Activated T-helper 2 cell treated with anti-CD3 and anti-CD28 coated beads, Interferon-gamma antibody, Interleukin-2, Interleukin-4, amounts not matched to agents 10 μg/mL and 5 μg/mL and 100 μg/mL, durations not matched to agents 14 hours and 24 hours and 36 hours (primary cell): ENCODE results near the gene KDM6A. TPM values are rescaled to one million over a fixed set of nuclear protein-coding genes. Genes with fewer than 3 reads are reported as not detected.
"Not testable (repeated sequence)": the region's sequence is repeated elsewhere in the genome, so short reads cannot be mapped to it uniquely, and the experiment has no call there.

Experiments used
- DNase-seq: peaks from one replicate; pipeline ENCODE4 v3.0.0; 2021; ENCODE audit warnings: low spot score
- H3K27ac Mint-ChIP-seq: one replicate; pipeline ENCODE4 v1.8.0; 2021; ENCODE audit warnings: mixed read lengths
- H3K27me3 Mint-ChIP-seq: one replicate; pipeline ENCODE4 v1.8.0; 2021; ENCODE audit warnings: low read depth, mixed read lengths
- H3K36me3 Mint-ChIP-seq: one replicate; pipeline ENCODE4 v1.8.0; 2021; ENCODE audit warnings: low read depth, mixed read lengths
- H3K4me1 Mint-ChIP-seq: one replicate; pipeline ENCODE4 v1.8.0; 2021; ENCODE audit warnings: low read depth, mixed read lengths
- H3K4me3 Mint-ChIP-seq: one replicate; pipeline ENCODE4 v1.8.0; 2021; ENCODE audit warnings: low read depth, mild to moderate bottlenecking, moderate library complexity, mixed read lengths
- H3K9me3 Mint-ChIP-seq: one replicate; pipeline ENCODE4 v1.8.0; 2021; ENCODE audit warnings: mixed read lengths
- intact Hi-C: fragments of 100-400 bp; cut with micrococcal nuclease; formaldehyde crosslinking; loops from one replicate; pipeline ENCODE4 v1.15.1; 2023
- total RNA-seq: library from RNA; stranded (reverse); gene quantifications from 2 replicates; pipeline ENCODE4 v1.2.3, GENCODE V29; 2022

Gene KDM6A
- total RNA-seq, 1 donor from 2014 or later = 21.8 TPM

DNA sequence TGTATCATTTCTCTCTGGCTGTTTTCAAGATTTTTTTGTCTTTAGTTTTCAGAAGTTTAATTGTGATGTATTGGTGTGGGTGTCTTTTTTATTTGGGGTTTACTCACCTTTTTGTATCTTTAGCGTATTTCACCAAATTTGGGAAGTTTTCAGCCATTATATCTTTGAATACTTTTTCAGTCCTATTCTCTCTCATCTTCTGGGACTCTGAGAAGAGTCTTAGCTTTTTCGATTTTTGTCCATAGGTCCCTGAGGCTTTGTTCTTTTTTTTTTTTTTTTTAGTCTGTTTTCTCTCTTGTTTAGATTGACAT, 23.8 kb downstream of the KDM6A start:
- intact Hi-C loops = no loop called here
- Mint-ChIP-seq H3K27me3 (no peaks in the 10 kb centered on the region), H3K36me3 (peaks cover 29% of the 10 kb centered on the region), H3K9me3 (peaks cover 25% of the 10 kb centered on the region), H3K27ac (no peak overlapping the region), H3K4me1 (peaks cover 21% of the 10 kb centered on the region), H3K4me3 (no peak overlapping the region)
- DNase-seq = no peak

DNA sequence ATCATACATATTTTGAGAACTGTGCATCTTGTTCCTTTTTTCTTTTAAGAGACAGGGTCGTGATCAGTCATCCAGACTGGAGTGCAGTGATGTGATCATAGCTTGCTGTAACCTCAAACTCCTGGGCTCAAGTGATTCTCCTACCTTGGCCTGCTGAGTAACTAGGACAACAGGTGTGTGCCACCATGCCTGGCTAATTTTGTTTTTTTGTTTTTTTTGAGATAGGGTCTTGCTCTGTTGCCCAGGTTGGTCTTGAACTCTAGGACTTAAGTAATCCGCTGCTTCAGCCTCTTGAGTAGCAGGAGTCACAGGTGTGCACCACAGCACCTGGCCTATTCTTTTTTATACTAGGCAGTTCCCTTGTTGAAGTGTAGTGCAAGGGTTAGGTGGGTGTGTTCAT, 24.6 kb downstream of the KDM6A start:
- Mint-ChIP-seq H3K36me3 (peaks cover 29% of the 10 kb centered on the region), H3K4me1 (peaks cover 21% of the 10 kb centered on the region), H3K9me3 (peaks cover 28% of the 10 kb centered on the region), H3K27ac (no peak overlapping the region), H3K4me3 (no peak overlapping the region), H3K27me3 (no peaks in the 10 kb centered on the region)
- no peak for DNase-seq
- intact Hi-C loops = no loop called here

DNA sequence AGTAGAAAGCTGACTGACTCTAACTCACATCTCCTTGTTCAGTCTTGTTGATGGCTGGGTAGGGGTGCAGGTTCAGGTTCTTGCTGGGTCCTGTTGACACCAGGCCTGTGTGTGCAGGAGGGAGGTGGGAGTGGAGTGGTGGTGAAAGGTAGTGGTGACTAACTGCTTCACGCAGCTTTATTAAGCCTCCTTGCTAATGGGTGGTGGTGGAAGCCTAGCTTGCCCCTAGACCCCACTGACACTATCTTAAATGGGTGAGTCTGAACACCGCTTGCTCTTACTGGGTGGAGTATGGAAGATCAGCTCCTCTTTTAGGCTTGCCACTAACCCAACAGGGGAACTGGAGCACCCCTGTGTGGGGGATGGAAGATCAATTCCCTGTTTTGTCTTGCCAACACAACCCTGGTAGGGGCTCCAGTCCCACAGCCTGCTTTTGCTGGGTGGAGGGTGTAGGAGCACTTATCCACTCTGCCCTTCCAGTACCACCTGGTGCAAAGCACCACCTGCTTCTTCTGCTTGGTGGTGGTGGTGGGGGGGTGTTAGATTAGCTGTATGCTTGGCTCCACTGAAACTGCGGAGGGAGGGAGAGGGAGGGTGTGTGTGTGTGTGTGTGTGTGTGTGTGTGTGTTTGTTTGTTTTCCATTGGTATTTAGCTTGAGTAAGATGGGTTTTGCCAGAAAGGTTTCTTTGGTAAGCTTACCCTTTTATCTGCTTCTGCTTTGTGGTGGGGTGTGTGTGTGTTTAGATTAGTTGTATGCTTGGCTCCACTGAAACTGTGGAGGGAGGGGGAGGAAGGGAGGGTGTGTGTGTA, 25.6 kb downstream of the KDM6A start:
- Mint-ChIP-seq H3K27me3 (no peaks in the 10 kb centered on the region), H3K4me3 (no peak overlapping the region), H3K9me3 (peaks cover 36% of the 10 kb centered on the region), H3K4me1 (peaks cover 28% of the 10 kb centered on the region), H3K36me3 (peaks cover 37% of the 10 kb centered on the region), H3K27ac (peak overlapping the region; percentile 79)
- intact Hi-C loops = no loop called here
- no peak for DNase-seq

DNA sequence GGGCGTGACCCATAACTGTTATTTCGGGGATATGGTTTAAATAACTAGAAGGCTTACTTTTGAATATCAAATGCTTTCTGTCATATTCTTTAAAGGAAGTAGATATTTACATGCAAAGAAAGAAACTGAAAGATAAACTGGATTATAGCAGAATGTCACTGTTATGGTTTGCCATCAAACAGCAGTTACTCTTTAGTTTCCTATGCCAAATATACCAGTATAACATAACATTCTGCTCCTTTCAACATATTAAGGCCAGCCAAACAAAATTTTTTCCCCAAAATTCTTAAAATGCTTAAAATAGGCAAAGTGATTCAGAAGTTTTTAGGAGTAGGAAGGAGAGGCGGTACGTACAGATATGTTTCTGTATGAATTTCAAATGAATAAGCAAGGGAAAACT, 27.0 kb downstream of the KDM6A start:
- Mint-ChIP-seq H3K9me3 (peaks cover 35% of the 10 kb centered on the region), H3K36me3 (peaks cover 34% of the 10 kb centered on the region), H3K4me3 (no peak overlapping the region), H3K27ac (peak overlapping the region; percentile 75), H3K4me1 (peaks cover 40% of the 10 kb centered on the region), H3K27me3 (no peaks in the 10 kb centered on the region)
- DNase-seq = no peak
- intact Hi-C loops = no loop called here

DNA sequence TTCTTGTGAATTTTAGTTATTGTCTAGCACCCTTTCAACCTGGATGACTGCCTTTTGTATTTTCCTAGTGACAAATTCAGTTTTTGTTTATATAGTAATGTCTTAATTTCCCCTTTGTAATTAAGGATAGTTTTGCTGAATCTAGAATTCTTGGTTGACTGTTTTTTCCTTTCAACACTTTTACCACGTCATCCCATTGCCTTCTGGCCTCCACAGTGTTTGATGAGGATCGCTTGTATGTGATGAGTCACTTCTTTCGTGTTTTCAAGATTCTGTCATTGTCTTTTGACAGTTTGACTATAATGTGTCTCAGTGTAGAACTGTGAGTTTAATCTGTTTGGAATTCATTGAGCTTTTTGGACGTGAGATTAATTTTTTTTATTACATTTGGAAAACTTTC, 30.1 kb downstream of the KDM6A start:
- Mint-ChIP-seq H3K27me3 (no peaks in the 10 kb centered on the region), H3K4me3 (peak overlapping the region; percentile 61), H3K27ac (peak overlapping the region; percentile 89), H3K36me3 (peaks cover 20% of the 10 kb centered on the region), H3K4me1 (peaks cover 46% of the 10 kb centered on the region), H3K9me3 (peaks cover 19% of the 10 kb centered on the region)
- no peak for DNase-seq
- intact Hi-C loops = no loop called here

DNA sequence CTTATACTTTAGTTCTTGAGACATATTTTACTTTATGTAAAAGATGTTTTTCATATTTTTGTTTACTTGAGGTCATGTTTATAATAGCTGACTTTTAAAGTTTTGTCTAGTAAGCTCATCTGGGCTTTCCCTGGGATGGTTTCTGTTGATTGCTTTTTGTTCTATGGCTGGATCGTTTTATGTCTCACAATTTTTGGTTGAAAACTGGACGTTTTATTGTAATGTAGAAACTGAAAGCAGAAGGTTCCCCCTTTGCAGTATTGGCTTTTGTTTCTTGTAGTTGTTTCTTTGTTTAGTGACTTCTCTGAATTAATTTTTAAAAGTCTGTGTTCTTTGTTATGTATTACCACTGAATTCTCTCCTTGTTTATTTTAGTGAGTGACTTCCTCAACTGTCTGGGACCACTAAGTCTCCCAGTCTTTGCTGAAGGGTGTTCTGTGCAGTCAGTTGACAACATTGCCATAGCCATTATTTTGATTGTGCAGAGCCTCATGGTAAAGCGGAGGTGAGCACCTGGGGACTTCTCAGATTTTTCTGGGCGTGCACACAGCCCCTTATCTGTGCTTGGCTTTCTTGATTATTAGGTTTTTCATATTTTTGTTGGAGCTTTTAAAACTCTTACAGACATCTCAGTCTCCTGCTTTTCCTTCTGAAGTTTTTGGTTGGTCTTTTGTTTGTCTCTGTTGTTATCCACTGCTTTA, 31.0 kb downstream of the KDM6A start:
- intact Hi-C loops = no loop called here
- Mint-ChIP-seq H3K36me3 (peaks cover 25% of the 10 kb centered on the region), H3K4me3 (no peak overlapping the region), H3K4me1 (peaks cover 41% of the 10 kb centered on the region), H3K27ac (peak overlapping the region; percentile 89), H3K9me3 (peaks cover 22% of the 10 kb centered on the region), H3K27me3 (no peaks in the 10 kb centered on the region)
- DNase-seq = no peak

DNA sequence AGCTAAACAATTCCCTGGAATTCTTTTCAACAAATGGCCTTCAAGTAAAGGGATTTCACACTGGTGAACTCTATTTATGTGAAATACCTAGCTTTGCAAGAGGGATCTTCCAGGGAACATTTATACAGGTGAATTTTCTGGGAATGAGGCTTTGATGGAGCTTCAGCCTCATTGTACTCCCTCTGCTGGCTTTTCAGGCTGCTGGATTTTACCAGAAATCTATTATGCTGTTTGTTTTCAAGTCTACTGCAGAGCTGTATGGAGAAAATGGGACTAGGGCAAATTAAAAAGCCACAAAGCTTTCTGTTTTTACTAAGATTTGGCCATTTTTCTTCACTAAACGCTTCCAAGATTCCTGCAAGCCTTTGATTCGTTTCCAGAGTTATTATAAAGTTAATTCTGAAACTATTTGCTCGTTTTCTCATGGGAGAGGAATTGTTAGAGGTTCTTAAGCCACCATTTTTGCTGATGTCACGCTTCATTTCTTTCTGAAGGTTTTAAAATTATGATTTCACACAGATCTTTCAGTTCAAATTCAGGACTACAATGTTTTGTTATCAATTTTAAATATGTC, 31.6 kb downstream of the KDM6A start:
- DNase-seq = no peak
- peaks cover 34% of the 10 kb centered on the region for H3K4me1 Mint-ChIP-seq
- no peak overlapping the region for H3K4me3 Mint-ChIP-seq
- peaks cover 27% of the 10 kb centered on the region for H3K36me3 Mint-ChIP-seq
- H3K9me3 Mint-ChIP-seq = peaks cover 22% of the 10 kb centered on the region
- H3K27ac Mint-ChIP-seq = peak overlapping the region; percentile 89
- intact Hi-C loops = no loop called here
- no peaks in the 10 kb centered on the region for H3K27me3 Mint-ChIP-seq

DNA sequence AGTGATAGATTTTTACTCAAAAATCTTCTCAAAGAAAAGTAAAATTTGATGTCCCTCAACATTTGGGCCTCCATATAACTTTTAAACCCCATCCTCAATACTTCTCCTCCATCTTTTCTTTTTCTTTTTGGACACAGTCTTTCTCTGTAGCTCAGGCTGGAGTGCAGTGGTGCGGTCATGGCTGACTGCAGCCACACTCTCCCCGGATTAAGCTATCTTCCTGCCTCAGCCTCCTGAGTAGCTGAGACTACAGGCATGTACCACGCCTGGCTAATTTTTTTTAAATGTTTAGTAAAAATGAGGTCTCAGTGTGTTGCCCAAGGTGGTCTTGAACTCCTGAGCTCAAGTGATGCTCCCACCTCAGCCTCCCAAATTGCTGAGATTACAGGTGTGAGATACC, 33.1 kb downstream of the KDM6A start:
- Mint-ChIP-seq H3K4me3 (no peak overlapping the region), H3K27me3 (no peaks in the 10 kb centered on the region), H3K9me3 (peaks cover 19% of the 10 kb centered on the region), H3K36me3 (peaks cover 26% of the 10 kb centered on the region), H3K4me1 (peaks cover 30% of the 10 kb centered on the region), H3K27ac (no peak overlapping the region)
- intact Hi-C loops = no loop called here
- DNase-seq = no peak

DNA sequence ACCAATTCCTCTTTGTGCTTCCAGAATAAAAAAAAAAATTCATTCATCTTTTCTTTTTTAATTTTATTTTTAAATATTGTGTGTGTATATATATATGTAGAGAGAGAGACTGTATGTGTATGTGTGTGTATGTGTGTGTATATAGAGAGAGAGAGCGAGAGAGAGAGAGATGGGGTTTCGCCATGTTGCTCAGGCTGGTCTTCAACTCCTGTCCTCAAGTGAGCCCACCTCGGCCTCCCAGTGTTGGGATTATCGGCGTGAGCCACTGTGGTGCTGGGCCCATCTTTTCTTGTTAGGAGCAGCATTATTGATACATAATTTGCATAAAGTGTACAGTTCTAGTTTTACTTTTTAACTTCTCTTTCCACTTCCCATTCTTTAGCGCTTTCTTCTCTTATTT, 33.6 kb downstream of the KDM6A start:
- Mint-ChIP-seq H3K36me3 (peaks cover 26% of the 10 kb centered on the region), H3K27me3 (no peaks in the 10 kb centered on the region), H3K9me3 (peaks cover 19% of the 10 kb centered on the region), H3K4me1 (peaks cover 30% of the 10 kb centered on the region), H3K27ac (no peak overlapping the region), H3K4me3 (no peak overlapping the region)
- intact Hi-C loops = no loop called here
- DNase-seq = no peak

DNA sequence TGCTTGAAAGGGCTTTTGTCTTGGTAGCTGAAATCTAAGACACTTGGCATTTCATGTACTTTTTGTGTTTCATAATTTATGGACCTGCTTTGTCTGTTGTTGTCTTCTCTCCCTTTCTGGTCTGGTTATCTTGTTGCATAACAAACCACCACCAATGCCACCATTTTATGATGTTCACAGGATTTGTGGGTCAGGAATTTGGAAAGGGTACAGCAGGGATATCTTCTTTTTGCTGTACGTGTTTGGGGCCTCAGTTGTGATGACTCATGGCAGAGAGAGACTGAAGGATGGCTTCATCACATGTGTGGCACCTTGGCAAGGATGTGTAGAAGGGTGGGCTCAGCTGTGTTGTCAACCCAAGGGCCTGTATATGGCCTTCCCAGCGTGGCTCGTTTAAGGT, 35.2 kb downstream of the KDM6A start:
- no peak for DNase-seq
- peaks cover 12% of the 10 kb centered on the region for H3K9me3 Mint-ChIP-seq
- intact Hi-C loops = no loop called here
- H3K4me3 Mint-ChIP-seq = no peak overlapping the region
- H3K36me3 Mint-ChIP-seq = peaks cover 25% of the 10 kb centered on the region
- H3K27me3 Mint-ChIP-seq = no peaks in the 10 kb centered on the region
- peaks cover 27% of the 10 kb centered on the region for H3K4me1 Mint-ChIP-seq
- H3K27ac Mint-ChIP-seq = no peak overlapping the region

DNA sequence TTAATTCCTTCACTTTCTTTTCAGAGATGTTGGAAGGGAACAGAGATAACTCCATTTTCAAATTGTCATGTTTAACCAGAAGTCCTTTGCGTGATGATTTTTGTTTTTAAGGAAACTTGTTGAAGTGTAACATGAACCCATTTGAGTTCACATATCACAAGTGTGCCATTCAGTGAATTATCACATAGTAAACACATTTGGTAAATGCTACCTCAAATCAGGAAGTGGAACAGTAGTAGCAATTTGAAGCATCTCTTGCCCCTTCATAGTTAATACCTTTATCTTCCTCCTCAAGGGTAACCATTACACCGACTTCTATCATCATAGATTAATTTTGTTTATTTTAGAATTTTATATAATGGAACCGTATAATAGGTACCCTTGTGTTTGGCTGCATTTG, 35.8 kb downstream of the KDM6A start:
- no peak overlapping the region for H3K27ac Mint-ChIP-seq
- peaks cover 18% of the 10 kb centered on the region for H3K36me3 Mint-ChIP-seq
- H3K27me3 Mint-ChIP-seq = no peaks in the 10 kb centered on the region
- peaks cover 5% of the 10 kb centered on the region for H3K9me3 Mint-ChIP-seq
- peaks cover 22% of the 10 kb centered on the region for H3K4me1 Mint-ChIP-seq
- intact Hi-C loops = no loop called here
- DNase-seq = no peak
- H3K4me3 Mint-ChIP-seq = no peak overlapping the region

DNA sequence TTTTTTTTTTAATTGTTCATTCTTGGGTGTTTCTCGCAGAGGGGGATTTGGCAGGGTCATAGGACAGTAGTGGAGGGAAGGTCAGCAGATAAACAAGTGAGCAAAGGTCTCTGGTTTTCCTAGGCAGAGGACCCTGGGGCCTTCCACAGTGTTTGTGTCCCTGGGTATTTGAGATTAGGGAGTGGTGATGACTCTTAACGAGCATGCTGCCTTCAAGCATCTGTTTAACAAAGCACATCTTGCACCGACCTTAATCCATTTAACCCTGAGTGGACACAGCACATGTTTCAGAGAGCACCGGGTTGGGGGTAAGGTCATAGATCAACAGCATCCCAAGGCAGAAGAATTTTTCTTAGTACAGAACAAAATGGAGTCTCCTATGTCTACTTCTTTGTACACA, 37.5 kb downstream of the KDM6A start:
- intact Hi-C loops, H3K27me3 Mint-ChIP-seq: not testable (repeated sequence)
- H3K4me1 Mint-ChIP-seq = peaks cover 19% of the 10 kb centered on the region

DNA sequence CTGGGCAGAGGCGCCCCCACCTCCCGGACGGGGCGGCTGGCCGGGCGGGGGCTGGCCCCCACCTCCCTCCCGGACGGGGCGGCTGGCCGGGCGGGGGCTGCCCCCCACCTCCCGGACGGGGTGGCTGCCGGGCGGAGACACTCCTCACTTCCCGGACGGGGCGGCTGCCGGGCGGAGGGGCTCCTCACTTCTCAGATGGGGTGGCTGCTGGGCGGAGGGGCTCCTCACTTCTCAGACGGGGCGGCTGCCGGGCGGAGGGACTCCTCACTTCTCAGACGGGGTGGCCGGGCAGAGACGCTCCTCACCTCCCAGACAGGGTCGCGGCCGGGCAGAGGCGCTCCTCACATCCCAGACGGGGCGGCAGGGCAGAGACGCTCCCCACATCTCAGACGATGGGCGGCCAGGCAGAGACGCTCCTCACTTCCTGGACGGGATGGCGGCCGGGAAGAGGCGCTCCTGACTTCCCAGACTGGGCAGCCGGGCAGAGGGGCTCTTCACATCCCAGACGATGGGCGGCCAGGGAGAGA, 38.1 kb downstream of the KDM6A start:
- not testable (repeated sequence) for H3K27me3 Mint-ChIP-seq

More for the DNA sequence above, 37.5 kb downstream of the KDM6A start:
- H3K9me3 Mint-ChIP-seq, DNase-seq, H3K27ac Mint-ChIP-seq, H3K4me3 Mint-ChIP-seq: not testable (repeated sequence)
- H3K36me3 Mint-ChIP-seq = peaks cover 17% of the 10 kb centered on the region

More for the DNA sequence above, 38.1 kb downstream of the KDM6A start:
- intact Hi-C loops, H3K4me3 Mint-ChIP-seq, H3K27ac Mint-ChIP-seq, DNase-seq, H3K9me3 Mint-ChIP-seq: not testable (repeated sequence)
- Mint-ChIP-seq H3K4me1 (peaks cover 20% of the 10 kb centered on the region), H3K36me3 (peaks cover 17% of the 10 kb centered on the region)
